Esophagus muscularis mucosa (tissue), 3 donors: ENCODE data around the gene PLSCR3.

Source experiments
- CTCF ChIP-seq, 3 experiments: fragments of 200-600 bp in 2 of 3; fragments of 450-650 bp in 1 of 3; sonication (generic) in 2 of 3; IDR thresholded peaks; one replicate each; pipeline ENCODE4 v1.5.1; 2017 to 2019; ENCODE audit warnings: antibody characterized with exemption in 3 of 3, mild to moderate bottlenecking in 2 of 3, moderate library complexity in 1 of 3
- EP300 ChIP-seq: sonication (generic); formaldehyde crosslinking; IDR thresholded peaks from one replicate; pipeline ENCODE4 v1.6.1; 2017; ENCODE audit warnings: antibody characterized with exemption

- no peak for TF ChIP-seq EP300
- no peak for TF ChIP-seq CTCF (IDR thresholded peaks at IDR 0.05)
Measured at GRCh38 chr17:7380855-7381683, 13.3 kb downstream of the PLSCR3 start, which contains the start of gene TNK1.
